Measurements from ENCODE around the gene KRT10. TPM values are rescaled to one million over a fixed set of nuclear protein-coding genes. Genes with fewer than 3 reads are reported as not detected.

The KRT10 gene
- polyA plus RNA-seq, 1 of the 3 experiments (the other 2 are of a cell fraction) = 31.6 TPM

DNA sequence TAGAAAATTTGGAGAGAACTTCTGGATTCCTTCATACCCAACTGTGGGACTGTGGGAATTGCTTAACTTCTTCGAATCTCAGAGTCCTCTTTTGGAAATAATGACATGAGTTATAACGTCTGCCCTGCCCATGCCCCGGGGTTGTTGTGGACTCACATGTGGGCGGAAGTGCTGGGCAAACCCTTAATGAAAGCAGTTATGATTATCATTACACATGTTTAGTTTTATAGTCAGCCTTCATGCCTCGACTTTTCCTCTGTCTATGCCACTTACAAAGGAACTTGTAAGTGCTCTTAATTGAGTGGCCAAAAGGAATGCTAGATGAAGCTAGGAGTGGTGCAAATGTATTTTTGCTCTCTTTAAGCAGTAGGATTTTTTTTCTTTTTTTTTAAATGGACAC is 44.0 kb downstream of the KRT10 start:
- Histone ChIP-seq H3K36me3 (replicated peaks in 1 of 2; ENCODE audit: control insufficient read depth in 1 of 2, insufficient read depth in 2 of 2, low read length in 1 of 2) (no peaks in the 10 kb centered on the region), H3K4me2 (no peak overlapping the region), H3K9me2 (0 out of 2 replicates have a peak, but pooled peaks cover 5% of the 10 kb centered on the region), H3K4me3 (ENCODE audit: low read depth in 2 of 2, low read length in 1 of 2) (no peak overlapping the region), H3K27me3 (ENCODE audit: insufficient read depth) (peaks cover 64% of the 10 kb centered on the region), H3K79me2 (ENCODE audit: insufficient read depth) (no peaks in the 10 kb centered on the region), H3K27ac (ENCODE audit: low read depth in 2 of 2, low read length in 1 of 2) (no peak overlapping the region), H3K9ac (no peak overlapping the region), H3K9me3 (no peaks in the 10 kb centered on the region), H4K20me1 (ENCODE audit: insufficient read depth) (no peaks in the 10 kb centered on the region), H3K4me1 (ENCODE audit: control insufficient read depth in 1 of 2, insufficient read depth in 2 of 2, low read depth in 1 of 2, low read length in 1 of 2) (no peaks in the 10 kb centered on the region), H3F3A (replicated peaks; ENCODE audit: insufficient read depth) (no peaks in the 10 kb centered on the region), H2AFZ (ENCODE audit: low read depth) (no peak overlapping the region)
- ChIA-PET CTCF (no interaction called here), POLR2A (no interaction called here)
- WGBS (ENCODE audit: low lambda C conversion rate) = 5% methylated on average over 5 of the region's 5 CpGs
- no peak for TF ChIP-seq TEAD4 (IDR thresholded peaks at IDR 0.05; ENCODE audit: borderline replicate concordance, insufficient read depth)
- no peak for TF ChIP-seq RCOR1 (IDR thresholded peaks at IDR 0.05; ENCODE audit: low read length)
- no peak for TF ChIP-seq FOXJ3 (CRISPR knock-in tag; IDR thresholded peaks at IDR 0.05)
- no peak for TF ChIP-seq CHD2 (IDR thresholded peaks at IDR 0.05; ENCODE audit: low read length, partially characterized antibody)
- no peak for TF ChIP-seq MAX (IDR thresholded peaks at IDR 0.05; ENCODE audit: low read depth)
- TF ChIP-seq MXI1 (IDR thresholded peaks at IDR 0.05; ENCODE audit: low read depth, low read length) = no peak
- TF ChIP-seq NFIC (IDR thresholded peaks at IDR 0.05; ENCODE audit: borderline replicate concordance) = no peak
- TF ChIP-seq FOXM1 (IDR thresholded peaks at IDR 0.05; ENCODE audit: low read depth) = no peak
- no peak for TF ChIP-seq SIN3A (IDR thresholded peaks at IDR 0.05; ENCODE audit: borderline replicate concordance, low read depth, low read length)
- no peak for TF ChIP-seq GABPA (IDR thresholded peaks at IDR 0.05; ENCODE audit: low read depth)
- TF ChIP-seq, protein P1, sequence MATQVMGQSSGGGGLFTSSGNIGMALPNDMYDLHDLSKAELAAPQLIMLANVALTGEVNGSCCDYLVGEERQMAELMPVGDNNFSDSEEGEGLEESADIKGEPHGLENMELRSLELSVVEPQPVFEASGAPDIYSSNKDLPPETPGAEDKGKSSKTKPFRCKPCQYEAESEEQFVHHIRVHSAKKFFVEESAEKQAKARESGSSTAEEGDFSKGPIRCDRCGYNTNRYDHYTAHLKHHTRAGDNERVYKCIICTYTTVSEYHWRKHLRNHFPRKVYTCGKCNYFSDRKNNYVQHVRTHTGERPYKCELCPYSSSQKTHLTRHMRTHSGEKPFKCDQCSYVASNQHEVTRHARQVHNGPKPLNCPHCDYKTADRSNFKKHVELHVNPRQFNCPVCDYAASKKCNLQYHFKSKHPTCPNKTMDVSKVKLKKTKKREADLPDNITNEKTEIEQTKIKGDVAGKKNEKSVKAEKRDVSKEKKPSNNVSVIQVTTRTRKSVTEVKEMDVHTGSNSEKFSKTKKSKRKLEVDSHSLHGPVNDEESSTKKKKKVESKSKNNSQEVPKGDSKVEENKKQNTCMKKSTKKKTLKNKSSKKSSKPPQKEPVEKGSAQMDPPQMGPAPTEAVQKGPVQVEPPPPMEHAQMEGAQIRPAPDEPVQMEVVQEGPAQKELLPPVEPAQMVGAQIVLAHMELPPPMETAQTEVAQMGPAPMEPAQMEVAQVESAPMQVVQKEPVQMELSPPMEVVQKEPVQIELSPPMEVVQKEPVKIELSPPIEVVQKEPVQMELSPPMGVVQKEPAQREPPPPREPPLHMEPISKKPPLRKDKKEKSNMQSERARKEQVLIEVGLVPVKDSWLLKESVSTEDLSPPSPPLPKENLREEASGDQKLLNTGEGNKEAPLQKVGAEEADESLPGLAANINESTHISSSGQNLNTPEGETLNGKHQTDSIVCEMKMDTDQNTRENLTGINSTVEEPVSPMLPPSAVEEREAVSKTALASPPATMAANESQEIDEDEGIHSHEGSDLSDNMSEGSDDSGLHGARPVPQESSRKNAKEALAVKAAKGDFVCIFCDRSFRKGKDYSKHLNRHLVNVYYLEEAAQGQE (IDR thresholded peaks at IDR 0.05; ENCODE audit: low read depth, low read length) = no peak
- no peak for TF ChIP-seq RAD21 (IDR thresholded peaks at IDR 0.05; ENCODE audit: low read length)
- no peak for TF ChIP-seq PBX3 (IDR thresholded peaks at IDR 0.05)
- TF ChIP-seq RFX5 (IDR thresholded peaks at IDR 0.05; ENCODE audit: low read length) = no peak
- no peak for TF ChIP-seq EZH2phosphoT487 (IDR thresholded peaks at IDR 0.05; ENCODE audit: borderline replicate concordance, low read depth)
- TF ChIP-seq USF2 (IDR thresholded peaks at IDR 0.05; ENCODE audit: borderline replicate concordance, low read depth, low read length) = no peak
- no peak for DNase-seq

All from SK-N-SH (cell line).